HepG2 (cell line): ENCODE measurements around the gene HDAC5. TPM values are rescaled to one million over a fixed set of nuclear protein-coding genes. Genes with fewer than 3 reads are reported as not detected.

Experiments used
- IKZF1 ChIP-seq: fragments of 450-650 bp; IDR thresholded peaks from 2 replicates; pipeline ENCODE4 v1.7.1; 2016
- JDP2 ChIP-seq: sonication (generic); formaldehyde crosslinking; IDR thresholded peaks from 2 replicates; pipeline ENCODE4 v1.8.1; 2022; ENCODE audit warnings: missing genetic modification reagents, borderline replicate concordance
- KAT2B ChIP-seq: fragments of 150-350 bp; IDR thresholded peaks from 2 replicates; pipeline ENCODE4 v1.6.1; 2014; ENCODE audit warnings: low read depth, low read length, borderline replicate concordance
- MIER3 ChIP-seq: IDR thresholded peaks from 2 replicates; pipeline ENCODE4 v1.6.1; 2016; ENCODE audit warnings: missing compliant biosample characterization, borderline replicate concordance
- POLR2AphosphoS2 ChIP-seq: IDR thresholded peaks from 2 replicates; pipeline ENCODE4 v1.6.1; 2011; ENCODE audit warnings: low read depth, low read length, improper control_type of control experiment
- RFX3 ChIP-seq: IDR thresholded peaks from 2 replicates; pipeline ENCODE4 v1.6.1; 2016; ENCODE audit warnings: missing biosample characterization, missing genetic modification reagents
- SOX6 ChIP-seq, 2 experiments: fragments of 450-650 bp in 1 of 2; sonication (generic) in 1 of 2; formaldehyde crosslinking in 1 of 2; IDR thresholded peaks; 2 replicates each; pipeline versions ENCODE4 v1.4.0 to v1.6.1; 2017 to 2020; ENCODE audit warnings: antibody characterized with exemption in 1 of 2, mild to moderate bottlenecking in 1 of 2, missing genetic modification reagents in 1 of 2
- SRSF9 ChIP-seq: fragments of 200-400 bp; formaldehyde crosslinking; IDR thresholded peaks from 2 replicates; pipeline ENCODE4 v1.6.1; 2018; ENCODE audit warnings: borderline replicate concordance, mild to moderate bottlenecking, low read depth, low read length; ENCODE audit not compliant: insufficient read depth, poor library complexity, severe bottlenecking
- U2AF2 ChIP-seq: fragments of 200-400 bp; formaldehyde crosslinking; IDR thresholded peaks from 2 replicates; pipeline ENCODE4 v1.6.1; 2017; ENCODE audit warnings: low read depth, mild to moderate bottlenecking, low read length
- ZNF205 ChIP-seq: IDR thresholded peaks from 2 replicates; pipeline ENCODE4 v1.6.1; 2018; ENCODE audit warnings: missing biosample characterization, missing genetic modification reagents
- ZNF274 ChIP-seq: sonication (generic); formaldehyde crosslinking; IDR thresholded peaks from 2 replicates; pipeline ENCODE4 v1.5.1; 2020; ENCODE audit warnings: mild to moderate bottlenecking, missing genetic modification reagents
- ZNF484 ChIP-seq: sonication (generic); formaldehyde crosslinking; IDR thresholded peaks from 2 replicates; pipeline ENCODE4 v1.5.1; 2020; ENCODE audit warnings: mild to moderate bottlenecking, low read depth, missing genetic modification reagents, borderline replicate concordance
- ZNF720 ChIP-seq: sonication (generic); formaldehyde crosslinking; IDR thresholded peaks from 2 replicates; pipeline ENCODE4 v1.4.0; 2020; ENCODE audit warnings: missing genetic modification reagents
- ZNF773 ChIP-seq: sonication (generic); formaldehyde crosslinking; IDR thresholded peaks from 2 replicates; pipeline ENCODE4 v1.4.0; 2020; ENCODE audit warnings: missing genetic modification reagents, borderline replicate concordance
- polyA plus RNA-seq, 8 experiments: library from polyadenylated mRNA; depleted of rRNA in 3 of 8; stranded (reverse) in 7 of 8; unstranded in 1 of 8; fragments of >200 nt; fragmentation: Illumina TruSeq in 4 of 8; extraction: Trizol in 4 of 8; gene quantifications; 2 replicates each; pipeline versions ENCODE4 v1.2.1 to v1.2.3, GENCODE V29; 2011 to 2016; ENCODE audit warnings: low read depth in 4 of 8, missing spikeins in 1 of 8, mixed read lengths in 1 of 8; ENCODE audit not compliant: insufficient read depth in 1 of 8
- total RNA-seq, 5 experiments: library from RNA; depleted of rRNA; stranded (reverse); fragments of >200 nt; fragmentation: Illumina TruSeq; extraction: Trizol; gene quantifications; 2 replicates each; pipeline ENCODE4 v1.2.3, GENCODE V29; 2016; ENCODE audit warnings: low read depth in 1 of 5
- TF ChIP-seq, protein P1 (sequence below): sonication (generic); formaldehyde crosslinking; IDR thresholded peaks from 2 replicates; pipeline ENCODE4 v1.4.0; 2020; ENCODE audit warnings: mild to moderate bottlenecking, missing genetic modification reagents
- TF ChIP-seq, protein P2 (sequence below): sonication (generic); formaldehyde crosslinking; IDR thresholded peaks from 2 replicates; pipeline ENCODE4 v1.4.0; 2020; ENCODE audit warnings: missing genetic modification reagents

Gene HDAC5
- total and polyA plus RNA-seq, 2 of the 13 experiments (the other 11 are each of a cell fraction or from before 2014, with no cell fraction given): 46.4 to 85.4 TPM

DNA sequence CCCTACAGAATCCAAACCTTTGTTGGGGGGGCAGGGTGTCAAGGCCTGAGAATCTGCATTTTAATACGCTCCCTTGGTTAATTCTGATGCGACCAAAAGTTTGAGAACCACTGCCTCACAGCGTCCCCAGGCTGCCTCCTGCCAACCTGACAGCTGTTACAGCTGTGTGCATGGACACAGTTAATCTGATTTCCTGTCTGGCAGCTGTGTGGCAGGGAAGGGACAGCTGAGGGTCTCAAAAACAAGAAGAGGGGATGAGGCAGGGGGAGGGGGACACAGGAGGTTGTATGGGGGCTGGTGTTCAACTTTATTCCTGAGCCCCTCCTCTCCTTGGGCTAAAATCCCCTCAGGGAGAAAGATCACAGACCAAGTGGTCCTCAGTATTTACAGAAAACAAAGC, 17.5 kb downstream of the HDAC5 start (continued):
- TF ChIP-seq, protein P1, sequence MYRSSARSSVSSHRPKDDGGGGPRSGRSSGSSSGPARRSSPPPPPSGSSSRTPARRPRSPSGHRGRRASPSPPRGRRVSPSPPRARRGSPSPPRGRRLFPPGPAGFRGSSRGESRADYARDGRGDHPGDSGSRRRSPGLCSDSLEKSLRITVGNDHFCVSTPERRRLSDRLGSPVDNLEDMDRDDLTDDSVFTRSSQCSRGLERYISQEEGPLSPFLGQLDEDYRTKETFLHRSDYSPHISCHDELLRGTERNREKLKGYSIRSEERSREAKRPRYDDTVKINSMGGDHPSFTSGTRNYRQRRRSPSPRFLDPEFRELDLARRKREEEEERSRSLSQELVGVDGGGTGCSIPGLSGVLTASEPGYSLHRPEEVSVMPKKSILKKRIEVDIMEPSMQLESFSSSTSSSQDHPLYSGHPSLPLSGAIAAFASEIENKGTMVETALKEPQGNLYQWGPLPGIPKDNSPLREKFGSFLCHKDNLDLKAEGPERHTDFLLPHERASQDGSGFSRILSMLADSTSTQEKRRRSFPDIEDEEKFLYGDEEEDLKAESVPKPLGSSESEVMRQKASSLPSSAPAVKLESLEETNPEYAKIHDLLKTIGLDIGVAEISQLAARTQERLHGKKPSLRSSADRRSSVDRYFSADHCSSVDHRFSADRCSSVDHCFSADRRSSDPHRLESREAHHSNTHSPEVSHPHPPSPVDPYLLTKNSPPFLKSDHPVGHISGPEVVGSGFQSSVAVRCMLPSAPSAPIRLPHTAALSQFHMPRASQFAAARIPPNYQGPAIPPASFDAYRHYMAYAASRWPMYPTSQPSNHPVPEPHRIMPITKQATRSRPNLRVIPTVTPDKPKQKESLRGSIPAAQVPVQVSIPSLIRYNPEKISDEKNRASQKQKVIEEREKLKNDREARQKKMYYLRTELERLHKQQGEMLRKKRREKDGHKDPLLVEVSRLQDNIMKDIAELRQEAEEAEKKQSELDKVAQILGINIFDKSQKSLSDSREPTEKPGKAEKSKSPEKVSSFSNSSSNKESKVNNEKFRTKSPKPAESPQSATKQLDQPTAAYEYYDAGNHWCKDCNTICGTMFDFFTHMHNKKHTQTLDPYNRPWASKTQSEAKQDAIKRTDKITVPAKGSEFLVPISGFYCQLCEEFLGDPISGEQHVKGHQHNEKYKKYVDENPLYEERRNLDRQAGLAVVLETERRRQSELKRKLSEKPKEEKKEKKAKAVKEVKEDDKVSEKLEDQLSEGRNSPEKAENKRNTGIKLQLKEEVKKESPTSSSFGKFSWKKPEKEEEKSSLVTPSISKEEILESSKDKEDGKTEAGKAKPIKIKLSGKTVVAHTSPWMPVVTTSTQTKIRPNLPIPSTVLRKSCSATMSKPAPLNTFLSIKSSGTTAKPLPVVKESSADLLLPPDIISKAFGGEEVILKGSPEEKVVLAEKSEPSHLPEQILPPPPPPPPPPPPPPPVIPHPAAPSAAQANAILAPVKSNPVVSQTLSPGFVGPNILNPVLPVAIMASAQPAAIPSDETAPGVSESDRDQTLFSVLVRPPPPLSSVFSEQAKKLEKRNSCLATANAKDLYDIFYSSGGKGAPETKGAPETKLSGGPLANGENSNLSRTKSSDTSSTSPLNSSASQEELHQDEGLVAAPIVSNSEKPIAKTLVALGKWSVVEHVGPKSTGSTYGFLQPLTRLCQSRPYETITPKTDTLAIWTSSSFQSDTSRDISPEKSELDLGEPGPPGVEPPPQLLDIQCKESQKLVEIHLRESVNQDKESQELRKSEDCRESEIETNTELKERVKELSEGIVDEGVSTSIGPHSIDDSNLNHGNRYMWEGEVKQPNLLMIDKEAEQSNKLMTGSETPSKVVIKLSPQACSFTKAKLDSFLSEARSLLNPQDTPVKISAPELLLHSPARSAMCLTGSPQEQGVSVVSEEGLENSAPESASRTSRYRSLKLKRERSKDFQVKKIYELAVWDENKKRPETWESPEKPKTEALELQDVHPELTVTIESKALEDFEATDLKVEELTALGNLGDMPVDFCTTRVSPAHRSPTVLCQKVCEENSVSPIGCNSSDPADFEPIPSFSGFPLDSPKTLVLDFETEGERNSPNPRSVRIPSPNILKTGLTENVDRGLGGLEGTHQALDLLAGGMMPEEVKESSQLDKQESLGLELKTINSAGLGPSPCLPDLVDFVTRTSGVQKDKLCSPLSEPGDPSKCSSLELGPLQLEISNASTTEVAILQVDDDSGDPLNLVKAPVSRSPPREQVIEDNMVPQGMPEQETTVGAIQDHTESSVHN: no peak
- TF ChIP-seq, protein P2, sequence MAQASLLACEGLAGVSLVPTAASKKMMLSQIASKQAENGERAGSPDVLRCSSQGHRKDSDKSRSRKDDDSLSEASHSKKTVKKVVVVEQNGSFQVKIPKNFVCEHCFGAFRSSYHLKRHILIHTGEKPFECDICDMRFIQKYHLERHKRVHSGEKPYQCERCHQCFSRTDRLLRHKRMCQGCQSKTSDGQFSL: 0 out of 2 replicates have a peak, but pooled peaks have one; percentile 23
- no peak for TF ChIP-seq SRSF9
- no peak for TF ChIP-seq SOX6 (IDR thresholded peaks at IDR 0.05)
- TF ChIP-seq SOX6 (CRISPR knock-in tag; IDR thresholded peaks at IDR 0.05): 0 out of 2 replicates have a peak, but pooled peaks have one; percentile 7
- TF ChIP-seq U2AF2: no peak
- no peak for TF ChIP-seq ZNF773 (CRISPR knock-in tag)
- TF ChIP-seq MIER3 (CRISPR knock-in tag): no peak
- TF ChIP-seq IKZF1: no peak
- no peak for TF ChIP-seq JDP2 (CRISPR knock-in tag)
- TF ChIP-seq ZNF205 (CRISPR knock-in tag): no peak
- TF ChIP-seq RFX3: no peak
- no peak for TF ChIP-seq ZNF720 (CRISPR knock-in tag)
- TF ChIP-seq KAT2B: no peak
- no peak for TF ChIP-seq ZNF484 (CRISPR knock-in tag)
- TF ChIP-seq ZNF274 (CRISPR knock-in tag): no peak
- TF ChIP-seq POLR2AphosphoS2: no peak
